ENCODE results near the gene GSTM4. TPM values are rescaled to one million over a fixed set of nuclear protein-coding genes. Genes with fewer than 3 reads are reported as not detected.

Gene GSTM4
- total RNA-seq (28.6 and 39.4 TPM in 2 replicates), polyA plus RNA-seq (30.6 and 56.5 TPM in 2 replicates), polyA minus RNA-seq (12.3 and 28.3 TPM in 2 replicates)
- total RNA-seq (2013), result 4.6 TPM

GRCh38 chr1:109655615-109656519, at the start of gene GSTM4:
Gene GSTM4 (plus strand): TSS chr1:109656099. CDS start chr1:109656390, 291 bp downstream.
- Histone ChIP-seq H3K9me3 (ENCODE audit: control extremely low read depth in 1 of 3, control insufficient read depth in 2 of 3, insufficient read depth in 1 of 3, low read length in 2 of 3) (no peaks in the 10 kb centered on the region), H3K4me3 (ENCODE audit: control extremely low read depth in 1 of 5, extremely low read depth in 1 of 5, insufficient read depth in 1 of 5, low read depth in 2 of 5, low read length in 4 of 5) (peak within 1 kb of the TSS; percentile 45 to 97 (median 90)), H3K27ac (ENCODE audit: low read length in 2 of 2) (peak within 1 kb of the TSS; percentile 37 to 76), H2AFZ (ENCODE audit: insufficient read depth, low read depth, low read length, poor library complexity, severe bottlenecking) (peak within 1 kb of the TSS; percentile 91), H3K9ac (ENCODE audit: low read length) (peak within 1 kb of the TSS; percentile 85), H3K79me2 (ENCODE audit: control insufficient read depth, insufficient read depth, low read length) (no peaks in the 10 kb centered on the region), H3K36me3 (replicated peaks in 1 of 2; ENCODE audit: control extremely low read depth in 1 of 2, control insufficient read depth in 1 of 2, extremely low read depth in 1 of 2, insufficient read depth in 2 of 2, low read length in 1 of 2) (peaks cover 0 to 9% of the 10 kb centered on the region in 2 experiments), H4K20me1 (ENCODE audit: control insufficient read depth, insufficient read depth, low read length, poor library complexity, severe bottlenecking) (no peaks in the 10 kb centered on the region), H3K4me1 (ENCODE audit: control insufficient read depth in 2 of 2, insufficient read depth in 2 of 2, low read length in 2 of 2) (peaks cover 11 to 17% of the 10 kb centered on the region in 2 donors), H3K4me2 (replicated peaks; ENCODE audit: low read depth, low read length, poor library complexity, severe bottlenecking) (peak within 1 kb of the TSS; percentile 93), H3K27me3 (replicated peaks in 1 of 4; ENCODE audit: control extremely low read depth in 1 of 4, control insufficient read depth in 3 of 4, insufficient read depth in 4 of 4, low read length in 3 of 4) (peaks cover 0 to 6% (median 0%) of the 10 kb centered on the region in 4 experiments)
- peak within 1 kb of the TSS; percentile 93 for H3K27ac Mint-ChIP-seq
- peaks cover 20% of the 10 kb centered on the region for H3K27me3 Mint-ChIP-seq
- ChIA-PET CTCF (interaction anchor here (1.2 to 5.8 kb wide), 6 partner anchors 15 to 329 kb away, joined by 3 to 42 read pairs (median 10); partner anchors contain the start of genes AHCYL1 and GNAI3), POLR2A (interaction anchor here (0.6 to 1.5 kb wide), 8 partner anchors 17 to 1455 kb away, joined by 3 to 4 read pairs (median 4); partner anchors contain the start of genes AMPD2, GNAT2 and GSTM1)
- ATAC-seq (ENCODE audit: low read depth), result peak; percentile 96
- peak within 1 kb of the TSS; percentile 96 for H3K4me3 Mint-ChIP-seq
- intact Hi-C loops (cut with micrococcal nuclease), result loop anchor here (1.0 to 10.0 kb wide), 4 partner anchors 13 to 328 kb away; partner anchors contain the start of genes AHCYL1, ATXN7L2 and GNAI3
- H3K9me3 Mint-ChIP-seq (ENCODE audit: insufficient read depth), result no peaks in the 10 kb centered on the region
- 1% methylated on average over 50 of the region's 54 CpGs for WGBS (ENCODE audit: insufficient coverage)
- TF ChIP-seq EZH2 (IDR thresholded peaks at IDR 0.05; ENCODE audit: borderline replicate concordance, insufficient read depth, low read depth, low read length, poor library complexity, severe bottlenecking) (no peak), CTCF (IDR thresholded peaks at IDR 0.05) (no peak)
- peaks cover 23% of the 10 kb centered on the region for H3K4me1 Mint-ChIP-seq
- peak; percentile 90 for DNase-seq

Data from B cell (primary cell).